SK-N-SH (cell line): Measurements from ENCODE around the gene ETFA. TPM values are rescaled to one million over a fixed set of nuclear protein-coding genes. Genes with fewer than 3 reads are reported as not detected.

Source experiments
- CTCF ChIA-PET: fragments of 300-600, 350-600 bp; formaldehyde crosslinking; extraction: SDS; loops from one replicate; lab custom pipeline; 2021; lab: Yijun Ruan, JAX
- POLR2A ChIA-PET: fragments of 350-600 bp; sonication (Branson Sonifier 250); formaldehyde crosslinking; extraction: SDS; loops from one replicate; lab custom pipeline; 2020; ENCODE audit warnings: antibody characterized with exemption, inconsistent platforms; lab: Yijun Ruan, JAX
- DNase-seq: peaks from one replicate; pipeline ENCODE4 v3.0.0; 2012
- H2AFZ ChIP-seq: fragments of 200-600 bp; sonication (generic); 2 replicates; pipeline ENCODE4 v1.8.1; 2016; ENCODE audit warnings: antibody characterized with exemption, mild to moderate bottlenecking, low read depth
- H3F3A ChIP-seq: fragments of 200-600 bp; sonication (generic); replicated peaks from 2 replicates; pipeline ENCODE3; 2016; ENCODE audit warnings: antibody characterized with exemption, mild to moderate bottlenecking; ENCODE audit not compliant: insufficient read depth
- H3K27ac ChIP-seq, 2 experiments: fragments of 200-500 bp in 1 of 2; fragments of 200-600 bp in 1 of 2; sonication (Bioruptor generic) in 1 of 2; sonication (generic), shearing (Covaris generic) in 1 of 2; 2 replicates each; pipeline versions ENCODE4 v1.5.1 to v1.6.1; 2014 to 2016; ENCODE audit warnings: low read depth in 2 of 2, inconsistent platforms in 1 of 2, low read length in 1 of 2, mild to moderate bottlenecking in 1 of 2, mixed read lengths in 1 of 2
- H3K27me3 ChIP-seq: fragments of 200-600 bp; sonication (generic), shearing (Covaris generic); 2 replicates; pipeline ENCODE4 v1.6.1; 2016; ENCODE audit warnings: mixed run types; ENCODE audit not compliant: insufficient read depth
- H3K36me3 ChIP-seq, 2 experiments: fragments of 200-500 bp in 1 of 2; fragments of 200-600 bp in 1 of 2; sonication (Bioruptor generic) in 1 of 2; sonication (generic) in 1 of 2; replicated peaks in 1 of 2; 2 replicates each; pipeline versions ENCODE3 to v1.5.1; 2014 to 2016; ENCODE audit warnings: low read length in 1 of 2, mild to moderate bottlenecking in 1 of 2; ENCODE audit not compliant: insufficient read depth in 2 of 2, control insufficient read depth in 1 of 2
- H3K4me1 ChIP-seq, 2 experiments: fragments of 200-500 bp in 1 of 2; fragments of 200-600 bp in 1 of 2; sonication (Bioruptor generic) in 1 of 2; sonication (generic), shearing (Covaris generic) in 1 of 2; 2 replicates each; pipeline versions ENCODE4 v1.5.1 to v1.6.1; 2014 to 2016; ENCODE audit warnings: low read depth in 1 of 2, low read length in 1 of 2, mixed run types in 1 of 2; ENCODE audit not compliant: insufficient read depth in 2 of 2, control insufficient read depth in 1 of 2
- H3K4me2 ChIP-seq: fragments of 200-600 bp; sonication (generic), shearing (Covaris generic); 2 replicates; pipeline ENCODE4 v1.6.1; 2017; ENCODE audit warnings: mixed run types
- H3K4me3 ChIP-seq, 2 experiments: fragments of 200-500 bp in 1 of 2; fragments of 200-600 bp in 1 of 2; sonication (Bioruptor generic) in 1 of 2; sonication (generic), shearing (Covaris generic) in 1 of 2; 2 replicates each; pipeline versions ENCODE4 v1.5.1 to v1.8.1; 2014 to 2016; ENCODE audit warnings: low read depth in 2 of 2, inconsistent platforms in 1 of 2, low read length in 1 of 2, mild to moderate bottlenecking in 1 of 2, mixed read lengths in 1 of 2, moderate library complexity in 1 of 2
- H3K79me2 ChIP-seq: fragments of 200-600 bp; sonication (generic); 2 replicates; pipeline ENCODE4 v1.8.1; 2017; ENCODE audit warnings: mild to moderate bottlenecking; ENCODE audit not compliant: insufficient read depth
- H3K9ac ChIP-seq: fragments of 200-600 bp; sonication (generic); 2 replicates; pipeline ENCODE4 v1.6.1; 2017; ENCODE audit warnings: mixed run types
- H3K9me2 ChIP-seq: fragments of 200-600 bp; sonication (generic); 2 replicates; pipeline ENCODE4 v1.6.1; 2017; ENCODE audit warnings: mixed run types
- H3K9me3 ChIP-seq: fragments of 200-600 bp; sonication (generic); 2 replicates; pipeline ENCODE4 v1.6.1; 2017; ENCODE audit warnings: mixed run types, mild to moderate bottlenecking, moderate library complexity
- H4K20me1 ChIP-seq: fragments of 200-600 bp; sonication (generic); 2 replicates; pipeline ENCODE4 v1.6.1; 2017; ENCODE audit warnings: mild to moderate bottlenecking, mixed run types; ENCODE audit not compliant: insufficient read depth
- CHD2 ChIP-seq: fragments of 150-350 bp; IDR thresholded peaks from 2 replicates; pipeline ENCODE4 v1.6.1; 2018; ENCODE audit warnings: low read length; ENCODE audit not compliant: partially characterized antibody
- EP300 ChIP-seq, 2 experiments: IDR thresholded peaks; 2 replicates each; pipeline versions ENCODE4 v1.4.0 to v1.6.1; 2012; ENCODE audit warnings: borderline replicate concordance in 1 of 2, low read depth in 1 of 2, low read length in 1 of 2
- EZH2phosphoT487 ChIP-seq: fragments of 200-600 bp; sonication (generic); IDR thresholded peaks from 2 replicates; pipeline ENCODE4 v1.6.1; 2017; ENCODE audit warnings: low read depth, mixed run types, mild to moderate bottlenecking, antibody characterized with exemption, moderate library complexity, borderline replicate concordance
- FOSL2 ChIP-seq: IDR thresholded peaks from 2 replicates; pipeline ENCODE4 v1.4.0; 2012; ENCODE audit warnings: low read depth, mild to moderate bottlenecking, moderate library complexity, borderline replicate concordance
- FOXM1 ChIP-seq: IDR thresholded peaks from 2 replicates; pipeline ENCODE4 v1.4.0; 2012; ENCODE audit warnings: low read depth, mild to moderate bottlenecking
- MEF2A ChIP-seq: IDR thresholded peaks from 2 replicates; pipeline ENCODE4 v1.4.0; 2012; ENCODE audit warnings: low read depth, borderline replicate concordance
- MXI1 ChIP-seq: IDR thresholded peaks from 2 replicates; pipeline ENCODE4 v1.6.1; 2012; ENCODE audit warnings: mild to moderate bottlenecking, low read depth, low read length, improper control_type of control experiment
- TEAD4 ChIP-seq: IDR thresholded peaks from 2 replicates; pipeline ENCODE4 v1.4.0; 2012; ENCODE audit warnings: mild to moderate bottlenecking, borderline replicate concordance; ENCODE audit not compliant: insufficient read depth
- WGBS: methylation state at CpG from one replicate; pipeline ENCODE4 v1.1.6; 2017; ENCODE audit warnings: low lambda C conversion rate; 5-methylcytosine and 5-hydroxymethylcytosine counted together
- polyA plus RNA-seq, 3 experiments: library from polyadenylated mRNA; depleted of rRNA; stranded (reverse); fragments of >200 nt; gene quantifications; 2 replicates each; pipeline ENCODE4 v1.2.3, GENCODE V29; 2012
- TF ChIP-seq, protein P1 (sequence below): IDR thresholded peaks from 2 replicates; pipeline ENCODE4 v1.6.1; 2012; ENCODE audit warnings: mild to moderate bottlenecking, low read depth, low read length, moderate library complexity

ETFA gene
- polyA plus RNA-seq, 1 of the 3 experiments (the other 2 are of a cell fraction), result 122 TPM

DNA sequence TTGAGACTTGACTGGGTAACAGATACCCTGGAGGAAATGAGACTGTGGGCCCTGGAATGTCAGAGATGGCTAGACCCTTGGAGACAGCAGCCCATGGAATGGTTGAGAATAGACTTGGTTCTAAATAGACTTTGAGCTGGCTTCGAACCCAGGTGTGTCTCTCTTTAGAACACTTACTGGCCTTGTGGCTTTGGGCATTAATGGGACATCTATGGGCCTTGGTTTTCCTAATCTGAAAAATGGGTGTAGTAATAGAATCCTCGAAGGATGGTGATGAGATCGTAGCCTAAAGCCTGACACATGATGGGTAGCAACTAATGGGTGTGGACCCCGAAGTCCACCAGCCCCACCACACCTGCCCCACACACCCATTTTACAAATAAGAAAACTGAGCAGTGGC, 132.2 kb downstream of the ETFA start (continued):
- TF ChIP-seq, protein P1, sequence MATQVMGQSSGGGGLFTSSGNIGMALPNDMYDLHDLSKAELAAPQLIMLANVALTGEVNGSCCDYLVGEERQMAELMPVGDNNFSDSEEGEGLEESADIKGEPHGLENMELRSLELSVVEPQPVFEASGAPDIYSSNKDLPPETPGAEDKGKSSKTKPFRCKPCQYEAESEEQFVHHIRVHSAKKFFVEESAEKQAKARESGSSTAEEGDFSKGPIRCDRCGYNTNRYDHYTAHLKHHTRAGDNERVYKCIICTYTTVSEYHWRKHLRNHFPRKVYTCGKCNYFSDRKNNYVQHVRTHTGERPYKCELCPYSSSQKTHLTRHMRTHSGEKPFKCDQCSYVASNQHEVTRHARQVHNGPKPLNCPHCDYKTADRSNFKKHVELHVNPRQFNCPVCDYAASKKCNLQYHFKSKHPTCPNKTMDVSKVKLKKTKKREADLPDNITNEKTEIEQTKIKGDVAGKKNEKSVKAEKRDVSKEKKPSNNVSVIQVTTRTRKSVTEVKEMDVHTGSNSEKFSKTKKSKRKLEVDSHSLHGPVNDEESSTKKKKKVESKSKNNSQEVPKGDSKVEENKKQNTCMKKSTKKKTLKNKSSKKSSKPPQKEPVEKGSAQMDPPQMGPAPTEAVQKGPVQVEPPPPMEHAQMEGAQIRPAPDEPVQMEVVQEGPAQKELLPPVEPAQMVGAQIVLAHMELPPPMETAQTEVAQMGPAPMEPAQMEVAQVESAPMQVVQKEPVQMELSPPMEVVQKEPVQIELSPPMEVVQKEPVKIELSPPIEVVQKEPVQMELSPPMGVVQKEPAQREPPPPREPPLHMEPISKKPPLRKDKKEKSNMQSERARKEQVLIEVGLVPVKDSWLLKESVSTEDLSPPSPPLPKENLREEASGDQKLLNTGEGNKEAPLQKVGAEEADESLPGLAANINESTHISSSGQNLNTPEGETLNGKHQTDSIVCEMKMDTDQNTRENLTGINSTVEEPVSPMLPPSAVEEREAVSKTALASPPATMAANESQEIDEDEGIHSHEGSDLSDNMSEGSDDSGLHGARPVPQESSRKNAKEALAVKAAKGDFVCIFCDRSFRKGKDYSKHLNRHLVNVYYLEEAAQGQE, result no peak

DNA sequence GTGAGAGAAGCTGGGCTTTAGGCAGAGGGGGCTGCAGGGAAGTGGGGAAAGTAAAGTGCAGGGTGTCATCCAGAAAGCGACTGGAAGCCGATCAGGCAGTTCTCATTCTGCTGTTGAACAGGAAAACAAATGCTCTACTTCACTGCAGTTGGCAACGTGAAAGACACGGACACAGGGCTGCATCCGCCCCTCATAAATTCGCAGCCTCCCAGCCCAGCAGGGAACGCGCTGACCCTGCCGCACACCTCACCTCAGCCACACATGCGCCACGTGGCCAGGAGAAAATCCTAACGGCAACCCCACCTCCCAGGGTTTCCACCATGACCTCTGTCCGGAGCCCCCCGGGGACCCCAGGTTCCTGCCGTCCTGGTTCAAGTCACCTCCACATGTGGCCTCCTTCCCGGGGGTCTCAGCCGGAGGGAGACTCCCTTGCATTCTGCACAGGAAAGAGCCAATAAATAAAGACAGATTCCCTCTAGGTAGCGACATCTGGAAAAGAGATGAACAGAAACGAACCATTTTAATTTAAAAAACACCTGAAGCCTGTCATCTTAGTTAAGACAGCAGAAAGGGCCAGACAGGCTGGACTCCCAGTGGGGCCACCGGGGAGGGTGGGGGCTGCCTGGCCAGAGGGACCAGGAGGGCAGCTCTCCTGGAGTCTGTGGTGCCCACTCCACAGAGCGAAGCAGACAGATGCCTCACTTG, 132.8 kb downstream of the ETFA start:
- ChIA-PET CTCF (interaction anchor here (1.9 to 2.4 kb wide), 2 partner anchors 12 to 155 kb away, joined by 4 to 8 read pairs; no protein-coding TSS in a partner anchor), POLR2A (no interaction called here)
- no peak for DNase-seq
- no peaks in the 10 kb centered on the region for H3K9me3 ChIP-seq
- no peak overlapping the region for H3K27ac ChIP-seq
- no peak overlapping the region for H3K4me3 ChIP-seq
- no peaks in the 10 kb centered on the region for H3K79me2 ChIP-seq
- no peaks in the 10 kb centered on the region; a peak in 1 of 4 replicates for H3K4me1 ChIP-seq
- no peaks in the 10 kb centered on the region for H3K9me2 ChIP-seq
- no peak for TF ChIP-seq CHD2
- TF ChIP-seq EZH2phosphoT487, result no peak
- no peak for TF ChIP-seq TEAD4
- no peak for TF ChIP-seq MXI1
- TF ChIP-seq FOXM1, result no peak
- H2AFZ ChIP-seq, result no peak overlapping the region
- WGBS, result 68% methylated on average over 21 of the region's 21 CpGs
- no peak overlapping the region for H3K4me2 ChIP-seq
- no peaks in the 10 kb centered on the region for H4K20me1 ChIP-seq
- H3K9ac ChIP-seq, result no peak overlapping the region
- peaks cover 5% of the 10 kb centered on the region for H3F3A ChIP-seq
- H3K36me3 ChIP-seq, result no peaks in the 10 kb centered on the region
- H3K27me3 ChIP-seq, result no peaks in the 10 kb centered on the region

DNA sequence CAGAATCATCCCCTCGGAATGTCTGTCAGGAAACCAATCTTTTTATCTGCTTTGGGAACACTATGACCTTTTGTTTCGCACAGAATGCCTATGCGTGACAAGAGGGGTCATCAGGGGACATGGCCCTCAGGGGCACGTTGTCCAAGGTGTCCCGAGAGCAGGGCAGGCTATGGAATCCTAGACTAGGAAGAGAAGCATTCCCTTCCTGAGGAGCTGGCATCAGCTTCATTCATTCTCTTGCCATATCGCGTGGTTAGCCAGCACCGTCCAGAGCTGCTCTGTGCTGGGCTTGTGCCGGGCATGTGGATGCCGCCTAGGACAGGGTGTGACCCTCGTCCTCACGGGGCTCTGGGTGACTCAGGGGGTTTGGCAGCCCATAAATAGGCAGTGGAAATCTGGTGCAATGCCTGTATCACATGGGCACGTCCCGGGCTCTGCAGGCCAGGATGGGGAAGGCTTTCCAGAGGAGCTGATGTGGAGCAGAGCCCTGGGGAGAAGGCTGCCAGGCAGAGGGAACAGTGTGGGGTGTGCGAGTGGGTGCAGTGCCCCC, 133.7 kb downstream of the ETFA start:
- ChIA-PET POLR2A (no interaction called here), CTCF (no interaction called here)
- H3K4me2 ChIP-seq, result no peak overlapping the region
- no peak overlapping the region for H3K9ac ChIP-seq
- H3K9me3 ChIP-seq, result no peaks in the 10 kb centered on the region
- WGBS, result 58% methylated on average over 7 of the region's 15 CpGs
- H3F3A ChIP-seq, result peaks cover 3% of the 10 kb centered on the region
- H3K27ac ChIP-seq, result no peak overlapping the region
- H3K36me3 ChIP-seq, result no peaks in the 10 kb centered on the region
- H3K4me1 ChIP-seq, result no peaks in the 10 kb centered on the region; a peak in 1 of 4 replicates
- 0 out of 2 replicates have a peak overlapping the region, but pooled peaks have one; percentile 29 for H2AFZ ChIP-seq
- H3K9me2 ChIP-seq, result no peaks in the 10 kb centered on the region
- TF ChIP-seq FOSL2, result no peak
- no peak for TF ChIP-seq MEF2A
- no peak for TF ChIP-seq EP300 (IDR thresholded peaks at IDR 0.05; ENCODE audit: borderline replicate concordance in 1 of 2, low read depth in 1 of 2, low read length in 1 of 2)
- no peaks in the 10 kb centered on the region for H4K20me1 ChIP-seq
- no peaks in the 10 kb centered on the region for H3K79me2 ChIP-seq
- no peak for DNase-seq
- H3K4me3 ChIP-seq, result no peak overlapping the region
- H3K27me3 ChIP-seq, result no peaks in the 10 kb centered on the region
